Activated T-helper 9 cell treated with anti-CD3 and anti-CD28 coated beads, Interleukin-2, amount 50 U/mL, for 16 hours (primary cell): ENCODE measurements around the gene DIPK1B.

Experiments used
- DNase-seq: peaks from one replicate; pipeline ENCODE4 v3.0.0-alpha.2; 2020; ENCODE audit warnings: low read depth

DIPK1B gene

DNA sequence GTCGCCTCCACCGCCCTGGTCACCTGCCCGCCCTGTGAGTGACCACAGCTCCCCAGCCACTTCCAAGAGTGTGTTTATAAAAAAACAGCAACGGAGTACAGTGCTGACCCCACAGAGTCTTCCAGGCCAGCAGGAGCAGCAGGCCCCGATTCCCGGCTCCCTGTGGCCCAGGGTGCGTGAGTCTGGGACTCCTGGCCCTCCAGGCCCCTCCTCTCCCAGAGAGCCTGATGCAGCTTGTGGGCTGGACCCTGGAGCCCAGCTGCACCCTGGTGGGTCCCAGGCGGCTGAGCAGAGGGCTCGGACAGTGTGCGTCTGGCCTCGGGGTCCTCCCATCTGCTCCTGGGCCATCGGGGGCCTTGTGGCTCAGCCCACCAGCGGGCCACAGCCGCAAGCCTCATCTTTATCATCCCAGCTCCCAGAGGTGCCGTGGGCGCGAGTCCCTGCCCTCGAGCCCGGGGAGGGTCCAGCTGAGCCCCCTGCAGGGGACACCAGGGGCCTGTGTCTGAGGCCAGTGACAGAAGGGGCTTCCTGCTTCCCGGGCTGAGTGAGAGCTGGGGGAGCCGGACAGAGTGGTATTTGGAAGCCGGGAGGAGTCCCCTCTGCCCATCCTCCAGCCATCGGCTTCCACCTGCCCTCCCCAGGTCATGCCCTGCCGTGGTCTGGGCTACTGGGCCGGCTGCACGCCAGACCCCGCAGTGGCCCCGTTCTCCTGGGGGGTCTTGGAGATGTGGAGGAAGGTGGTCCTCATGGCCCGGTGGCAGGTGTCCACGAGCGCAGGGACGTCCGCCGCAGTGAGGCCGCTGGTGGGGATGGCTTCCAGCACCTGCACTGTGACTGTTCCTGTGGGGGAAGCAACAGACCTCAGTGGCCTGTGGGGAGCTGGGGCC, 39.0 kb upstream of the DIPK1B start:
- no peak for DNase-seq

DNA sequence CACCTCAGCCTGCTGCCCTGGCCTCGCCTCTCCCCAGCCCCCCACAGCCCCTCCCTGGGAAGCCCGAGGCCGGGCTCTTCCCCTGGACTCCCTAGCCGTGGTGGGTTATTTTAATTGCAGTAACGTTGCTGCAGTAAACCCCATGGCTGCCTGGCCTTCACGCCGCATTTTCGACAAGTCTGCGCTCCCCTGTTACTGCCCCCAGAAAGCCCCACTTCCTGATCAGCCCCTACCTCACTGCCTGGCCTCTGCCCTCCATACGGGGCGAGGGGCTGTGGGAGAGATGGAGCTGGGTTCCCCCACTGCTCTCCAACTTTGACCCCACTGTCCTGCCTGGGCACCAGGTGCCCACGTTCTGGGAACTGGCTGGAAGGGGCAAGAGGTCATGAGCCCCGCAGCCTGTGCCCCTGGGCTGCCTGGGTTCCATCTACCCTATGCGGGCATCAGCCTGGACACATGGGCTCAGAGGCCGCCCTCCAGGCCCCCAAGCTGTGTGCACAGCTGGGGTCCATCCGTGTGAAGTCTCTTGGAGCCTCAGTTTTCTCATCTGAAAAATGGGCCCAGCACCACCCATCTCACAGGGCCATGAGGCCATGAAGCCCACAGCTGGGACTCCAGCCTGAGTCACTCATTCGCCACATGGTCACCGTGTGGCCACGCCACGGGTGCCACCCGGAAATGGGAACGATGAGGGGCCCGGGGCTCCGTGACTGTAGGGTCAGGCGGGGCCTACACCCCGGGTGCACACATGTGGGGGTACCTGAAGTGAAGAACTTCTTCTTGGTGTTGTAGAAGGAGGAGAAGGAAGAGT, 38.2 kb upstream of the DIPK1B start:
- no peak for DNase-seq

DNA sequence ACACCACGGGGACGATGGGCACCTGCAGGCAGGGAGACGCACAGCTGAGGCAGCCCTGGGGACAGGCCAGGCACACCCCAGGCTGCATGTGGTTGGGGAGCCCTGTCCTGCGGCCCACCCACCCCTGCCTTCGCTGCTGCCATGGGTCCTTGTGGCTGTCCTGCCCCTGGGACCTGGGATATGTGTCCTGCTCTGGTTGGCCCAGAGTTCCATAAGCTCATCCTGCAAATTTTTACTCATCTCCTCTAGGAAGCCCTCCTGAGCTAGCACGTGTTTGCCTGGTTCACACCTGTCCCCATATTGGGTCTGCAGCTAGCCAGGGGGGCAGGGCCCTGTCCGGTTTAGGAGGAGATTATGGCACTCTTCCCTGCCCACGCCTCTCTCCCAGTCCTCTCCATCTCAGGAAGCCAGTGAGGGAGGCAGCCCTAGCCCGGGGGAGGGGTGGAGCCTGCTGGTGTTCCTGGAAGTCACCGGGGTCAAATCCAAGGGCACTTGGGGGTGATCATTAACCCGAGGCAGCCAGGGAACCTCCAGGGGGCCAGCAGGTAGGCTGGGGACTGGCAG, 37.5 kb upstream of the DIPK1B start:
- DNase-seq: no peak

DNA sequence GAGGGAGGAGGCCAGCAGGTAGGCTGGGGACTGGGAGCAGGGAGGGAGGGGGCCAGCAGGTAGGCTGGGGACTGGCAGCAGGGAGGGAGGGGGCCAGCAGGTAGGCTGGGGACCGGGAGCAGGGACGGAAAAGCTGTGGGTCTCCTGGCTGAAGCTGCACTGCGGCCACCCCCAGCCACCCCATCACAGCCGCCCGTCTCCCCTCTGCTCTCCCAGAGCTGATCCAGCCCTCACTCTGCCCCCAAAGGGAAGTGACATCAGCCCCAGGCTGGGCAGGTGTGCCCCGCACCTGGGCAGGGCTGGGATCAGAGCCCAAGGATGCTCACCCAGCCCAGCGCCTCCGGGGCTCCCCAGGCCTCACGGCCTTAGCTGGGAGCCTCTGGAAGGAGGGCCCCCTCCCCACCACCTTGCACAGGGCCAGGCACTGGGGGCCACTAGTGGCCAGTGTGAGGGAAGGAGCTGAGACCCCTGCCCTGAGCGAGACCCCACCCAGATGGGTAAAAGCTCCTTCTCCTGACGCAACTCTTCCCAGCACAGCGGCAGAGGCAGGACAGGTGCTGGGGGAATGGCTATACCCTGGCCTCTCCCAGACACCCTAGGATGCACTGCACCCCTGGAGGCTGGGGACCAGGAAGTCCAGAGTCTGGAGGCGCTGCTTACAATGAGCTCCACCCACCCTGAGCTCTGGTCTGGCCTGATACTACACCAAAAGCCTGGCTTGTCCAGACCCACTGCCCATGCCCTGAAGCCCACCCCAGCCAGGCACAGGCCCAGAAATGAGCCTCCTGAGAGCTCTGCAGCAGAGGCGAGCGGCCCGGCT, 36.7 kb upstream of the DIPK1B start:
- no peak for DNase-seq

DNA sequence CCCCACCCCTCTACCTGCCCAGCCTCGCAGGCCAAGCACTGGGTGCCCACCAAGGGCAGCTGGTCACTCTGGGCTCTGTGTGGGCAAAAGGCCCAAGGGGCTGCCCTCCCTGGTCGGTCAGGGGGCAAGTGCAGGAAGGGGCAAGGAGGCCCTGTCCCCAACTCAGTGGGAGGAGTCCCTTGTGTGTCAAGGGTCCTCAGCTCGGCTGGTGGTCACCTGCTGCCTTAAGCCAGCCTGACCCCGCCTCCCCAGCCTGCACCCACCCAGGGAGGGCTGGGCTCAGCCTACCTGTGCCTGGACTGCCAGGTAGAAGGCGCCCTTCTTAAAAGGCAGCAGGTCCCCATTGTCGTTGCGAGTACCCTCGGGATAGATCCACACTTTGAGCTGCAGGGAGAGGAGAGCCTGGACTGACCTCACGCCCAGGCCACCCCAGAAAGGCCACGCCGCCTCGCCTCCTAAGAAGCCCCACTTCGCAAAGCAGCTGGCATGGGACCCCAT, 36.0 kb upstream of the DIPK1B start:
- DNase-seq: no peak

DNA sequence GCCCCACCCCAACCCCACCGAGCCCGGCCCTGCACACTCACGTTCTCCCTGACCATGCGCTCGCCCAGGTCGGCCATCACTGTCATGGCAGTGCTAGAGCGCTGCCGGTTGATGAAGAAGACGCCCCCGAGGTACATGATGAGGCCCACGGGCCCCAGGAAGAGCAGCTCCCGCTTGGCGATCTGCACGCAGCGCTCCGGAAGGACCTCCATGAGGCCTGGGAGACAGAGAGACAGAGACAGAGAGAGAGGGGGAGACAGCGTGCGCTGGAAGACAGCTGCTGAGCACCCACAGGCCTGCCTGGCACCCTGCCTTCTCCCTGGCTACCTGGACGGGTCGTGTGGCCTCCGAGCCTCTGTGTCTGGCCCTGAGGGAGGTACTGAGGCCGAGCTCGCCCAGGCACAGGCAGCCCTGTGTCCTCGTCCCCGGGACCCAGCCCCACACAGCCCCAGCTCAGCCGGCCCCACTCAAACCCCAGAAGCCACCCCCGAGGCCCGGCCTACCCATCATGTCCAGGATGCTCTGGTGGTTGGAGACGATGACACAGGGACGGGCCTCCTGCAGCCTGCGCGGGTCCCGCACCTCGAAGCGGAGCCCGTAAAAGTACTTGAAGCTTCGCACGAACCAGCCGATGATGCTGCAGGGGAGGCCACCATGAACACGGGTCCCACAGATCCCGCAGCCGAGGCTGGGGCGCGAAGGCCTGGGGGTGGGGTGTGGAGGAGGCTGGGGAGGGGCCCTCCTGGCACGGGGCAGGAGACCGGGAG, 35.3 kb upstream of the DIPK1B start:
- DNase-seq: no peak

DNA sequence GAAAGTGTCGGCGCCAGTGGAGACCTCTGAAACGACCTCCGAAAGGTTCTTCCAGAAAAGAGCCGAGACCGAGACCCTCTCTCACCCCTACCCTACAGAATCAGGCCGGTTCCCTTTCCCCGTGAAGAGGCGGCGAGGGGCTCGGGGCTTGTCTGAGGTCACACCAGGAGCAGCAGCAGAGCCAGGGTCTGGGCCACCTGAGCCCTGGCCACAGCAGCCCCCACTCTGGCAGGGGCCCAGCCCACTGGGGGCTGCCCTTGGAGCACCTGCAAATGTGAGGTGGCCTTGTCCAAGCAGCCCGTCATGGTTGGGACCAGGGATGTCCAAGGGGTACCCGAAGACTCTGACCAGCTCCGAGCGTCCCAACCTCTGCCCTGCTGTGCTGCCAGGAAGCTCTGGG, 34.3 kb upstream of the DIPK1B start:
- no peak for DNase-seq

DNA sequence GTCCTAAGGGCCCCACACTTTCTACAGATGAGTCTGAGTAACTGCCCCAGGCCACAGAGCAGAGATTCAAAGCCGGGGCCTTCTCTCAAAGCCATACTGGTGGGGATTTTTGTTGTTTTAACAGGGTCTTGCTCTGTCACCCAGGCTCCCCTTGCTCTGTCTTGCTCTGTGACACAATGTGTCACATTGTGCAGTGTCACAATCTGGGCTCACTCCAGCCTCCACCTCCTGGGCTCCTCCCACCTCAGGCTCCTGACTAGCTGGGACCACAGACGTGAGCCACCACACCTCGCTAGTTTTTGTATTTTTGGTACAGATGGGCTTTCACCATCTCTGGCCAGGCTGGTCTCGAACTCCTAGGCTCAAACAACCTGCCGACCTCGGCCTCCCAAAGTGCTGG, 33.7 kb upstream of the DIPK1B start:
- no peak for DNase-seq

DNA sequence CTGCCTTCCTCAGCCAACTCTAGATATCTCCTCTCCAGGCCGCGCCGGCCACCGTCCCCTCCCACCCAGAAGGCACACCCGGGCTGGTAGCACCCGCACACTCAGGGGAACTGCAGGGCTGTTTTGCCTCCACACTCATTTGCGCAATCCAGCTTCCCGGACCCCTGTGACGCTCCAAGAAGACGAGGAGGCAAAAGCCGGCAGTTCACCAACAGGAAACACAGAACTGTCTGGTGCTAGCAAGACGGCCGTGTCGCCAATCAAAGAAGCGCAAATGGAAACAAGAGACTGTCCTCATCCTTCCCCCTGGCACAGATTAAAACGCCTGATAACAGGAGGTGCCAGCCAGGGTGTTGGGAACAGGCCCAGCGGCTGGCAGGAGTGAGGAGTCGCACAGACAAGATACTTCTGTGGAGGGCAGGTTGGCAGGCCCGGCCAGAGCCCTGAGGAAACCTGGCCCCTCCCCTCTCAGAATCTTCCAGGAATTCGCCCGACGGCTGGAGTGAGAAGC, 32.9 kb upstream of the DIPK1B start:
- DNase-seq: no peak

DNA sequence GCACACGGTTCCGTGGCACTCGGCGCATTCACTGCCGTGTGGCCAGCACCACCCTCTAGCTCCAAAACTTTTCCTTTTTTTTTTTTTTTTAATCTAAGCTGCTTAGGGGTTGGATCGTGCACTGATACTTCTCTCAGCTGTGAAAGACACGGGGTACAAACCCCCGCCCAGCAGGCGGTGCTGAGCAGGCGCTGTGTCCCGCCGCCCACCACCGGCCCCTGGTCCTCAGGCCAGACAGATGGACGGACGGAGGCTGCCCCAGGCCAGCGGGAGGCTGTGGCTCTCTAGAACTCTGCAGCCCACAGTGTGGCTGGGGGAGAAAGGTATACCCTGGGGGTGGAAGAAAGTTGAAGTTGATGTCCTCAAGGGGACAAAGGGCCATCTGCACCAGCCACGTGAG, 31.3 kb upstream of the DIPK1B start:
- DNase-seq: no peak

DNA sequence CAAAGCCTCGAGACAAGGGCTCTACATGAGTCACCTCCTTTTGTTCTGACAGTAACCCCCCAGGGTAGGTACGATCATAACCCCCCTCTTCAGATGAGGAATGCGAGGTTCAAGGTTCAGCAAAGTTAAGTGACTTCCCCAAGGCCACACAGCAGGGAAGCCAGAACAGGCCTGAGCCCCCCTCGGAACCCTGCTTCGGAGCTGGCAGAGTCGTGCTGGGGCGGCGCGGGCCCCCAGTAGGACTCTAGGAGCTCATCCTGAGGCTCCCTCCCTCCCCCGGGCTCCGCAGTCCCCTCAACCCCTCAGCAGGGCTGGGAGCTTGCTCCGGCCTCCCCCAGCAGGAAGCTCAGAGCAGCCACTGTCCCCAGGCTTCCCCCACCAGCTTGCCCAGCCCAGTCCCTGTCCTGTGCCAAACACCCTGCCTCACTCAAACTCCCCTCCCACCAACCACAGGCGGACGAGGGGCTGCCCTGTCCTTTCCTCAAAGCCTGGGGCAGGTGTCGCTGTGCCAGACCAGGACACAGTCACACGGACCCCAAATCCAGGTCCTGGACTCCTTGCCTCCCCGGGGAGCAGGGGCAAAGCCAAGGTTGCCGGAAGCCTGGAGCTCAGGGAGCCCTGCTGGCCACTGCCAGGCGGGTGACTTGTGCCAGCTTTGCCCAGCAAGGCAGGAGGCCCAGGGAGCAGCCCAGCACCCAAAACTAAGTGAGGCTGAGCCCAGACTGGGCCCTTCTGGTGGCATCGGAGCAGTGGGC, 30.2 kb upstream of the DIPK1B start:
- no peak for DNase-seq

DNA sequence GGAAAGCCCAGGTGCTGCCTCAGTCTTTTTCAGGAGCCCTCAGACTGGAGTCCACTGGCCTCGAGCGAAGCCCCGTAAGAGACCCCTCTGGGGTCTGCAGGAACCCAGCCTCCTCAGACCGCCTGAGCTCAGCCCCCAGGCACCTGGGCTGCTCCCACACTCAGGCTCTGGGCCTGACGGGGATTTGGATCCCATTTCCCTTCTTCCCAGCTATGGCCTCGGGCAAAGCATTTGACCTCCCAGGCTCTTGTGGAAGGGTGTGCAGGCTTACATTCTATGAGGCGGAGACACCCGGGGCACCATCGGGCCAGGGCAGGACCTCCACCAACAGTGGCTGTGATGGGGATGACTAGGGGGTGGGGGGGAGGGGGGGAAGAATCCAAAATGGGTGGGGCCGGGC, 29.7 kb upstream of the DIPK1B start:
- no peak for DNase-seq

DNA sequence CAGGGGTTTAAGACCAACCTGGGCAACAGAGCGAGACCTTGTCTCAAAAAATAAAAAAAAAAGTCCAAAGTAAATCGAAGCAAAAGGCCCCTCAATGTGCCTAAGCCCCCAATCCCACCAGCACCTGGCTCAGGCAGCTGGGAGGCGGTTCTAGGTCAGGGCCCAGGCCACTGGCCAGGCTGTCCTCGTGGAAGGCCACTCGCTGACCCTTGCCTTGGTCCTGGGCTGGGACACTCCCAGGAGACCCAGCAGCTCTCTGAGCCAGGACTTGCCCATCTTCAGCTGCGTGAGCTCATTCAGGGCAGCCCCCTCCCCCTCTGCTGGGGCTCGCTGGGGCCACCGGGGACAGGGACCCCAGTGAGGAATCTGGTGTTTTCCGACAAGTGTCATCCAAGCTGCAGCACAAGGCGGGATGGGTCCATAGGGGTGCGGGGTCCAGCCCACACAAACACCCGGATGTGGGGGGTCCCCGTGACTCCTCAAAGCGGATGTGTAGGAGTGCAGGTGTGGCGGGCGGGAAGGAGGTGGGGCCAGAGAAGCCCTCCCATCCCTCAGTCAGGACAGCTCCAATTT, 29.1 kb upstream of the DIPK1B start:
- DNase-seq: no peak

DNA sequence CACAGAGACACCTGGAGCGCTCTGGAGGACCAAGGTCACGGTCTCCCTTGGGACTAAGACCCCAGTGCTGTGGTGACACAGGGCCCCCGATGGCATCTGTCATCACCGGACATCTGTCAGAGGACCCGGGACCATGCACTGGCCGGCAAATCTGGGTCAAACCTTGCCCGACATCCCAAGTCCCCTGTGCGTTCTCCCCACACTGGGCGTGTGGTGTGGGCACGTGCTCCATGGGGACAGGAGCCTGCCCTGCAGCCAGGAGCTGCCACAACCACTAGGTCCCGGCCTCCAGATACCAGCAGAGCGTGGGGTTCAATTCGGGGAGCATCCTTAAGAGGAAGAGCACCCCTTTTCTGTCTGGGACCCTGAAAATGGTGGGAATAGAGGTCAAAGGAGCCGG, 28.6 kb upstream of the DIPK1B start:
- no peak for DNase-seq

DNA sequence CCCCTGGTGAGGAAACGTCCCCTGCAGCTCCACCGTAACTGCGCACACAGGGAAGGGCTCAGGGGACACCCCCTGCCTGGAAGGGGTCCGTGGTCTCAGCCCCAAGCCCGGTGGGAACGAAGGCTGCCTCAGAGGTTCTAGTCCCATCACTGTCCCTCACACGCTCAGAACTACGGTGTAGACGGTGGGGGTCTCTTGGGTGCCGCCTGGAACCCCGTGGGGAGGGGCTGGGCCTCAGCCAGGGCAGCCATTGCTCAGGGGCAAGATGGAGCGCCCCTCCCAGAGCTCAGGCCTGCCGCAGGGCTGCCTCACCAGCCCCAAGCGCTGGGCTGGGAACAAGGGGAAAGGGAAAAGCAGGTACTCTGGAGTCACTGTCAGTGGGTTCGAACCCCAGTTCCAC, 28.0 kb upstream of the DIPK1B start:
- DNase-seq: no peak

DNA sequence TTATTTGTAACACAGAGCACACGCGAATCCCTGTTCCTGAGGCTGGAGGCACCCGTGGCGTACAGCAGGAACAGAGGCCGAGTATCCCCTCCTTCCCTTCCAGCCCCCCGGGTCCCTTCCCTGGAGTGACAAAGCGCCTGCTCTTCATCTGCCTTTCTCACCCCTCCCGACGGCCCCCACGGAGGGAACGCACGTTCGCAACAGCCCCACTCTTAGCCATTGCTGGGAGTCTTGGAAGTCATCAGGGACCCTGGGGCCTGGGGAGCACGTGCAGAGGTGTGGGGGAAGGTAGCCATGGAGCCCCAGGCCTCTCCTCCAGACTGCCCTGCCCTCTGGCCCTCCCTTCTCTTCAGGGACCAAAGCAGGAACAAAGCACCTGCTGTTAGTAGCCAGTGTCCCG, 27.6 kb upstream of the DIPK1B start:
- no peak for DNase-seq

DNA sequence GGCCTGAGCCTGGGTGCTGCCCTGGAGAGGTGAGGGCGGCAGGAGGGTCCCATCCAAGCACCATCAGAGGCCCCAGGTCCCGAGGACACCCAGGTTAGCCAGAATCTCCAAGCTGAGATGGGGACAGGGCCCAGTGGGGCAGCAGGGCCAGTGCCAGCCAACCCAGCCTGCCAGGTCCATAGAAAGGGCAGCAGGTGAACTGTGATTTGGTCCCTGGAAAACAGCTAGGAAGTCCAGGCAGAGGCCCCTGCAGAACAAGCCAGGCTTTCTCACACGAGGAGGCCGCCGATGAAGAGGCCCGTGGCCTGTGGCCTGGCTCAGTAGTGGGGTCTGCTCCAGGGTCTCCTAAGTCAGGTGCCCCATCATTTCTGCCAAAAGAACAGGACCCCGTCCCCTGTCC, 27.2 kb upstream of the DIPK1B start:
- DNase-seq: no peak

DNA sequence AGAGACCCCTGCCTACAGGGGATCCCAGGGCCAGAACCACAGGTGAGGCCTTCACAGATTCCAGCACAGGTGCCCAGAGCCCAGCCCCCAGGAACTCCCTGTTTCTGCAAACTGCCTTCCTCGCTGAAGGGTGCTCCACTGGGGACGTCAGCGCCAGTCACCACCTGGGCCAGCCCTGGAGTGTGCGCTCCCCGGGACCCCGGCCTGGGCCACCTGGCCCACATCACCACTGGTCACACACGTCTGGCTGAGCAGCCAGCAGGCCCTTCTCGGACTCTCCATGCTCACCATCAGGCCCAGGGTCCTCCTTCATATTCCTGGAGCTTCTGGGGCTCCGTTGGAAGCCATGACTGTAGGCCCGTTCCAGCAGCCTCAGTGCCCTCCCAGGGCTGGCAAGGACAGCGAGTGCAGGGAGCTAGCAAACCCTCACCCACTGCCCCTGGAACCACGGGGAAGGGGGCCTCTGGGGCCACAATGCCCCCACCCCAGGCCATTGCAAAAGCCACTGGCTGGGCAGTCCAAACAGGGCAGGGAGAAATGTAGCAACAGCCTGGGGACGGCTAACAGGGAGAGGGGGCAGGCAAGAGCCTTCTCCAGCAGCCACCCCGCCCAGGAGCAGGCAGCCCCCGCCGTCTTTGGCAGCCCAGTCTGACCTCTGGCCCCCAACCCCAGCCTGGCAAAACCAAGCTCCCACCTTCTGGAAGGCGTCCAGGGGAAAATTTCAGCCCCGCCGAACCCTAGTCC, 26.4 kb upstream of the DIPK1B start:
- DNase-seq: no peak

DNA sequence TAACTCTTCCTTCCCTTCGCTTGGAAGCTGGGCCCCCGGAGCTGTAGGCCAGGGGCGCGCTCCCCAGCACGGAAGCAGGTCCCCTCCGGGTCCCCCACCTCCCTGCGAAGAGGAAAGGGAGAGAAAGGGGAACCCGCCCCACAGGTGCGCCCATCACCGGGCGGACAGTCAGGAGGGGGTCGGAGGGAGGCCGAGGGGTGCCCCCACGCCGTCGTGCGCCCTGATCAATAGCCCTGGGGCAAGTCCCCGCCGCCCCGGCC, 25.9 kb upstream of the DIPK1B start:
- DNase-seq: no peak
